HepG2 (cell line): ENCODE data around the gene TTN. TPM values are rescaled to one million over a fixed set of nuclear protein-coding genes. Genes with fewer than 3 reads are reported as not detected.

Source experiments
- ATAC-seq: fragments of 200-7000 bp; cut with Tn5 transposase; 3 replicates; pipeline ENCODE4 v1.9.1; 2020; ENCODE audit warnings: mild to moderate bottlenecking, moderate library complexity
- BruUV-seq: library from RNA; stranded (reverse); fragments of 400-500 nt; replicated peaks from 2 replicates; lab custom pipeline; 2021; lab: Mats Ljungman, UMichigan
- CTCF ChIA-PET: fragments of 300-600 bp; formaldehyde crosslinking; extraction: SDS; loops from one replicate; lab custom pipeline; 2021; ENCODE audit warnings: low total read pairs, inconsistent platforms, low intra/inter-chr PET ratio; lab: Yijun Ruan, JAX
- POLR2A ChIA-PET: fragments of 350-600 bp; sonication (Branson Sonifier 250); formaldehyde crosslinking; loops from one replicate; lab custom pipeline; 2020; ENCODE audit warnings: antibody characterized with exemption, inconsistent platforms; lab: Yijun Ruan, JAX
- DNase-seq: peaks from one replicate; pipeline ENCODE4 v3.0.0-alpha.2; 2015; ENCODE audit warnings: low spot score
- FAIRE-seq: peaks from 3 replicates; lab custom pipeline; 2011; peaks lifted over from hg19 to GRCh38; lab: Jason Lieb, UNC
- H2AFZ ChIP-seq: one replicate; pipeline ENCODE4 v1.6.1; 2011; ENCODE audit warnings: low read length, inconsistent platforms
- H3K27ac ChIP-seq: fragments of 300-600 bp; 3 replicates; pipeline ENCODE4 v1.8.0; 2011; ENCODE audit warnings: mixed run types, mild to moderate bottlenecking, mixed read lengths, low read length, inconsistent platforms; ENCODE audit not compliant: insufficient read depth; ENCODE audit errors: extremely low read length
- H3K27me3 ChIP-seq, 2 experiments: fragments of 200-600 bp in 1 of 2; 2 replicates in 1 of 2; 3 replicates in 1 of 2; pipeline versions ENCODE4 v1.6.0 to v1.8.0; 2011; ENCODE audit warnings: low read length in 2 of 2, mild to moderate bottlenecking in 2 of 2, moderate library complexity in 2 of 2, inconsistent platforms in 1 of 2; ENCODE audit not compliant: insufficient read depth in 2 of 2, control insufficient read depth in 1 of 2
- H3K36me3 ChIP-seq, 2 experiments: fragments of 200-600 bp in 1 of 2; replicated peaks in 1 of 2; 2 replicates in 1 of 2; 3 replicates in 1 of 2; pipeline versions ENCODE4 v1.5.1 to v1.8.0; 2011; ENCODE audit warnings: low read length in 2 of 2, inconsistent platforms in 1 of 2; ENCODE audit not compliant: insufficient read depth in 2 of 2, control insufficient read depth in 1 of 2
- H3K4me1 ChIP-seq: 2 replicates; pipeline ENCODE4 v1.5.1; 2012; ENCODE audit warnings: low read length, inconsistent platforms; ENCODE audit not compliant: insufficient read depth
- H3K4me2 ChIP-seq: 2 replicates; pipeline ENCODE4 v1.6.0; 2011; ENCODE audit warnings: low read depth, low read length, inconsistent platforms
- H3K4me3 ChIP-seq, 3 experiments: fragments of 200-600 bp in 1 of 3; sonication (generic), shearing (Covaris generic) in 1 of 3; replicated peaks in 1 of 3; 2 replicates each; pipeline ENCODE4 v1.5.1; 2011 to 2016; ENCODE audit warnings: low read length in 3 of 3, inconsistent platforms in 2 of 3, low read depth in 2 of 3, mild to moderate bottlenecking in 2 of 3, control low read depth in 1 of 3, mixed read lengths in 1 of 3; ENCODE audit not compliant: insufficient read depth in 1 of 3
- H3K79me2 ChIP-seq: one replicate; pipeline ENCODE4 v1.6.1; 2011; ENCODE audit warnings: low read length, inconsistent platforms; ENCODE audit not compliant: insufficient read depth
- H3K9ac ChIP-seq: 2 replicates; pipeline ENCODE4 v1.6.0; 2011; ENCODE audit warnings: mild to moderate bottlenecking, low read depth, low read length, inconsistent platforms; ENCODE audit not compliant: insufficient read depth
- H3K9me3 ChIP-seq: 2 replicates; pipeline ENCODE4 v1.5.1; 2012; ENCODE audit warnings: mild to moderate bottlenecking, low read length
- H4K20me1 ChIP-seq: 2 replicates; pipeline ENCODE4 v1.6.0; 2011; ENCODE audit warnings: inconsistent platforms, mild to moderate bottlenecking, low read length, moderate library complexity; ENCODE audit not compliant: insufficient read depth
- CEBPB ChIP-seq: IDR thresholded peaks from 2 replicates; pipeline ENCODE4 v1.6.1; 2011; ENCODE audit warnings: low read depth, low read length, improper control_type of control experiment, borderline replicate concordance
- DNMT3B ChIP-seq: conservative IDR thresholded peaks from 2 replicates; pipeline ENCODE4 v1.6.1; 2016; ENCODE audit warnings: missing biosample characterization, control low read depth
- EED ChIP-seq: sonication (generic); formaldehyde crosslinking; IDR thresholded peaks from 2 replicates; pipeline ENCODE4 v1.5.0; 2020; ENCODE audit warnings: mild to moderate bottlenecking, missing genetic modification reagents
- MAZ ChIP-seq, 2 experiments: sonication (generic) in 1 of 2; formaldehyde crosslinking in 1 of 2; IDR thresholded peaks; 2 replicates each; pipeline versions ENCODE4 v1.5.0 to v1.6.1; 2012 to 2020; ENCODE audit warnings: low read depth in 2 of 2, mild to moderate bottlenecking in 2 of 2, borderline replicate concordance in 1 of 2, improper control_type of control experiment in 1 of 2, low read length in 1 of 2, missing genetic modification reagents in 1 of 2, moderate library complexity in 1 of 2
- MTF1 ChIP-seq: sonication (generic); formaldehyde crosslinking; IDR thresholded peaks from 2 replicates; pipeline ENCODE4 v1.5.0; 2020; ENCODE audit warnings: missing genetic modification reagents
- MXD4 ChIP-seq: IDR thresholded peaks from 2 replicates; pipeline ENCODE4 v1.6.1; 2016; ENCODE audit warnings: mild to moderate bottlenecking, missing biosample characterization, missing genetic modification reagents
- SOX13 ChIP-seq, 3 experiments: fragments of 450-650 bp in 1 of 3; sonication (generic) in 1 of 3; formaldehyde crosslinking in 1 of 3; IDR thresholded peaks in 2 of 3; conservative IDR thresholded peaks in 1 of 3; 2 replicates each; pipeline versions ENCODE4 v1.5.0 to v1.6.1; 2016 to 2020; ENCODE audit warnings: antibody characterized with exemption in 1 of 3, mild to moderate bottlenecking in 1 of 3, missing compliant biosample characterization in 1 of 3, missing genetic modification reagents in 1 of 3, moderate library complexity in 1 of 3
- USF2 ChIP-seq, 2 experiments: sonication (generic) in 1 of 2; formaldehyde crosslinking in 1 of 2; IDR thresholded peaks; 2 replicates each; pipeline versions ENCODE4 v1.5.1 to v1.6.1; 2011 to 2020; ENCODE audit warnings: borderline replicate concordance in 1 of 2, low read depth in 1 of 2, low read length in 1 of 2, mild to moderate bottlenecking in 1 of 2, missing genetic modification reagents in 1 of 2, moderate library complexity in 1 of 2
- ZBTB14 ChIP-seq: sonication (generic); formaldehyde crosslinking; IDR thresholded peaks from 2 replicates; pipeline ENCODE4 v1.4.0; 2020; ENCODE audit warnings: missing genetic modification reagents
- ZFP62 ChIP-seq: sonication (generic); formaldehyde crosslinking; IDR thresholded peaks from 2 replicates; pipeline ENCODE4 v1.4.0; 2020; ENCODE audit warnings: missing genetic modification reagents
- ZNF343 ChIP-seq: sonication (generic); formaldehyde crosslinking; IDR thresholded peaks from 2 replicates; pipeline ENCODE4 v1.4.0; 2020; ENCODE audit warnings: mild to moderate bottlenecking, missing genetic modification reagents
- WGBS: methylation state at CpG from one replicate; pipeline ENCODE4 v1.1.6; 2017; ENCODE audit warnings: low lambda C conversion rate; 5-methylcytosine and 5-hydroxymethylcytosine counted together
- in situ Hi-C: cut with HindIII; loops from 2 replicates; pipeline ENCODE4 v1.10.0; 2017; ENCODE audit warnings: low pct_unique_long_range_greater_than_20kb; ENCODE audit not compliant: extremely low pct_ligation_motif_present
- intact Hi-C: fragments of 100-400 bp; cut with micrococcal nuclease; formaldehyde crosslinking; loops from one replicate; pipeline ENCODE4 v1.10.0; 2022; ENCODE audit not compliant: unreplicated experiment
- polyA plus RNA-seq, 8 experiments: library from polyadenylated mRNA; depleted of rRNA in 3 of 8; stranded (reverse) in 7 of 8; unstranded in 1 of 8; fragments of >200 nt; fragmentation: Illumina TruSeq in 4 of 8; extraction: Trizol in 4 of 8; gene quantifications; 2 replicates each; pipeline versions ENCODE4 v1.2.1 to v1.2.3, GENCODE V29; 2011 to 2016; ENCODE audit warnings: low read depth in 4 of 8, missing spikeins in 1 of 8, mixed read lengths in 1 of 8; ENCODE audit not compliant: insufficient read depth in 1 of 8
- total RNA-seq, 5 experiments: library from RNA; depleted of rRNA; stranded (reverse); fragments of >200 nt; fragmentation: Illumina TruSeq; extraction: Trizol; gene quantifications; 2 replicates each; pipeline ENCODE4 v1.2.3, GENCODE V29; 2016; ENCODE audit warnings: low read depth in 1 of 5

The TTN gene
- total and polyA plus RNA-seq, 2 of the 13 experiments (the other 11 are each of a cell fraction or from before 2014, with no cell fraction given), result under 0.01 TPM

- WGBS, result 27% methylated on average over 3 of the region's 3 CpGs
- H3K9ac ChIP-seq, result no peak overlapping the region
- no TSS peak for BruUV-seq
- no peak overlapping the region for H3K4me2 ChIP-seq
- H3K27me3 ChIP-seq, result peaks cover 0 to 15% of the 10 kb centered on the region in 2 experiments; a peak in 2 of 5 replicates
- H2AFZ ChIP-seq, result no peak overlapping the region
- H3K4me3 ChIP-seq, result no peak overlapping the region
- H3K79me2 ChIP-seq, result no peaks in the 10 kb centered on the region
- POLR2A ChIA-PET, result no interaction called here
- CTCF ChIA-PET, result no interaction called here
- no peak overlapping the region for H3K27ac ChIP-seq
- no peak for TF ChIP-seq ZFP62 (CRISPR knock-in tag)
- TF ChIP-seq ZBTB14 (CRISPR knock-in tag), result no peak
- TF ChIP-seq ZNF343 (CRISPR knock-in tag), result no peak
- TF ChIP-seq USF2 (IDR thresholded peaks at IDR 0.05; ENCODE audit: low read depth, low read length), result no peak
- TF ChIP-seq USF2 (CRISPR knock-in tag; IDR thresholded peaks at IDR 0.05; ENCODE audit: borderline replicate concordance), result no peak
- TF ChIP-seq MTF1, result no peak
- TF ChIP-seq SOX13 (IDR thresholded peaks at IDR 0.05), result no peak
- TF ChIP-seq SOX13 (CRISPR knock-in tag; conservative IDR thresholded peaks at IDR 0.05 in 1 of 2, IDR thresholded peaks at IDR 0.05 in 1 of 2), result no peak
- no peak for TF ChIP-seq CEBPB
- TF ChIP-seq MXD4, result no peak
- TF ChIP-seq EED (CRISPR knock-in tag), result no peak
- TF ChIP-seq MAZ (IDR thresholded peaks at IDR 0.05; ENCODE audit: borderline replicate concordance, low read depth, low read length), result no peak
- no peak for TF ChIP-seq MAZ (CRISPR knock-in tag; IDR thresholded peaks at IDR 0.05; ENCODE audit: low read depth)
- TF ChIP-seq DNMT3B (CRISPR knock-in tag), result no peak
- intact Hi-C loops, result no loop called here
- H3K36me3 ChIP-seq, result no peaks in the 10 kb centered on the region
- no peak for DNase-seq
- H4K20me1 ChIP-seq, result no peaks in the 10 kb centered on the region
- in situ Hi-C loops, result no loop called here
- no peaks in the 10 kb centered on the region for H3K4me1 ChIP-seq
- no peaks in the 10 kb centered on the region for H3K9me3 ChIP-seq
- no peak for FAIRE-seq
- ATAC-seq, result no peak
Observed at GRCh38 chr2:178722296-178722695, 84.9 kb downstream of the TTN start.
